ENCODE results near the gene CPN1. TPM values are rescaled to one million over a fixed set of nuclear protein-coding genes. Genes with fewer than 3 reads are reported as not detected.

Gene CPN1
- total and polyA plus RNA-seq, 12 donors = not detected

- intact Hi-C loops (cut with DNase I) = no loop called here
- Histone ChIP-seq H3K27me3 (peaks cover 0 to 6% (median 0%) of the 10 kb centered on the region in 7 donors), H3K9me3 (peaks cover 0 to 12% (median 0%) of the 10 kb centered on the region in 11 donors), H3K4me3 (no peak overlapping the region), H3K27ac (no peak overlapping the region), H3K36me3 (no peaks in the 10 kb centered on the region), H3K4me1 (no peaks in the 10 kb centered on the region)
- 64% methylated on average over 2 of the region's 2 CpGs for WGBS, 2 donors
- ATAC-seq (no peak), DNase-seq (no peak)
- TF ChIP-seq CTCF (IDR thresholded peaks at IDR 0.05) = no peak
Measured at GRCh38 chr10:100022403-100022802, 59.3 kb downstream of the CPN1 start.

DNA sequence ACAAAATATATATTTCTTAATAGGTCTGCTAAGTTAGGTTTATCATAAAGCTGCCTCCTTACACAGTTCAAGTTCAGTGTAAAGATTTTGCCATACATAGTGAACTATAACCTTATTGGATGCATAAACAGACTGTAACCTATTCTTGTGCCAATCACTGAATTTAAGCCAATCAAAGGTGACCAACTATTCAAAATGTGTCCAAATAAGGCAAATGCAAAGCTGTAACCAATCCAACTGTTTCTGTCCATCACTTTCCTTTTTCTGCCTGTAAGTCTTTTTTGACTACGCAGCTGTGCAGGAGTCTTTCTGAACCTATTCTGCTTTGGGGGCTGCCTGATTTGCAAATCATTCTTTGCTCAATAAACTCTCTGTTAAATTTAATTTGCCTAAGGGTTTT lies 60.3 kb downstream of the CPN1 start:
- TF ChIP-seq CTCF (IDR thresholded peaks at IDR 0.05) = no peak
- 86 to 96% methylated on average over 1 of the region's 1 CpG for whole genome bisulfite sequencing, 2 donors
- Histone ChIP-seq H3K9me3 (peaks cover 0 to 1% (median 0%) of the 10 kb centered on the region in 11 donors), H3K4me1 (no peaks in the 10 kb centered on the region), H3K36me3 (no peaks in the 10 kb centered on the region), H3K27me3 (peaks cover 0 to 6% (median 0%) of the 10 kb centered on the region in 7 donors), H3K4me3 (no peak overlapping the region), H3K27ac (no peak overlapping the region)
- intact Hi-C loops (cut with DNase I) = no loop called here
- ATAC-seq = no peak
- DNase-seq = no peak

DNA sequence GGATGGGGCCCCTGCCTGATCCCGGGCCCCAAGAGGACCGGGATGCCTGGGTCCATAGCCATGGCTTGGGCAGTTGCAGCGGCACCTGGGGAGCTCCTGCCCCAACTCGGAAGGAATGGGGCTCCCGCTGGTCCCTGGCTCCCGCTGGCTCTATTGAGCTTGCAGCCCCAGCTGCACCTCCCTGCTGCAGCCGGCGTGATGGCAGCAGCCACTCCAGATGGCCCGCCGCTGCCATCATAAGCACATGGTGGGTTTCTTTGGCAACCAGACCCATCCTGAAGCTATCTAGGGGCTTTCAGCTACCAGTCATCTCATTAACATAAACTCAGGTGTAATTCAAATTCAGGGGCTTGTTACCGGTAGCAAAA lies 60.8 kb downstream of the CPN1 start:
- peaks cover 0 to 6% (median 0%) of the 10 kb centered on the region in 7 donors for H3K27me3 ChIP-seq
- no peak overlapping the region for H3K27ac ChIP-seq
- intact Hi-C loops (cut with DNase I) = no loop called here
- no peaks in the 10 kb centered on the region for H3K9me3 ChIP-seq
- ATAC-seq (no peak), DNase-seq (no peak)
- H3K4me3 ChIP-seq = no peak overlapping the region
- no peaks in the 10 kb centered on the region for H3K36me3 ChIP-seq
- no peak for TF ChIP-seq CTCF (IDR thresholded peaks at IDR 0.05)
- H3K4me1 ChIP-seq = no peaks in the 10 kb centered on the region
- whole genome bisulfite sequencing, 2 donors = 84 to 90% methylated on average over 11 of the region's 11 CpGs

DNA sequence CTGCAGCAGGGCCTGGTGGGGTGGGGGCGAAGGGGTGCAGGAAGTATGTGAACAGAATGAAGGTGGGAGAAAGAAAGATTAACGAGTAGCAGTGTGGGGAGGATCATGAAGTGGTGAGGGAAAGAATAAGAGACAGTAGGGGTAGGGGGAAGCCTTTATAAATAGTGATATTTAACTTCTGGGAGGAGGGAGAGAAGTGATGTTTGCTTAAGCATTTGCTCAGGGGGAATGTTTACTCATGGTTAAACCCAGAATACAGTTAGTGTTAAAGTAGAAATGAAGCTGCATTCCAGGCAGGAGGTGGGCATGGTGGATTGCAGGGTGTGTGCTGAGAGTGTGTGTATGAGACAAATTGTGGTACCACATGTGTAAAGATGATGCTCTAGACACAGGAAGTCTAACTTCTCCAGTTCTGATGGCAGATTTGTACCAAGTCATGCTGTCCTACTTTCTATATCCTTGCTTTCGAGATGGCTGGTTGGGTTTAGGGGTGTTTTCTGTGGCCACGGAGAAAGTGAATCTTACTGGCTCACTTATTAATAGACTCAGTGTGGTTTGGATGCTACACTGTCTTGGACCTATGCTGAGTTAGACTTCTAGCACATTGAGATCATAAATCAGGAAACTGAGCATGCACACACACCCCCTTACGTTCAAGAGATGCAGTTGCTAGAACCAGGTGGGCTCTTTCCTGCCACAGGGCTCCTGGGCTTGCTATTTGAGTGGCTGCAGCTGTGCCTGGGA lies 61.4 kb downstream of the CPN1 start:
- Histone ChIP-seq H3K4me3 (no peak overlapping the region), H3K9me3 (no peaks in the 10 kb centered on the region), H3K27me3 (peaks cover 0 to 6% (median 0%) of the 10 kb centered on the region in 7 donors), H3K36me3 (no peaks in the 10 kb centered on the region), H3K27ac (no peak overlapping the region), H3K4me1 (no peaks in the 10 kb centered on the region)
- 69 to 73% methylated on average over 5 of the region's 5 CpGs for WGBS, 2 donors
- no peak for DNase-seq
- intact Hi-C loops (cut with DNase I) = no loop called here
- ATAC-seq = no peak
- no peak for TF ChIP-seq CTCF (IDR thresholded peaks at IDR 0.05)
